Neural cell (in vitro differentiated cells): Measurements from ENCODE around the gene PHC1. TPM values are rescaled to one million over a fixed set of nuclear protein-coding genes. Genes with fewer than 3 reads are reported as not detected.

Source experiments
- H2AFZ ChIP-seq: fragments of 200-600, 300-800 bp; sonication (generic), shearing (Covaris generic); 2 replicates; pipeline ENCODE4 v1.6.0; 2014; ENCODE audit warnings: low read depth, mild to moderate bottlenecking, antibody characterized with exemption, low read length, moderate library complexity
- H3F3A ChIP-seq: fragments of 200-600 bp; shearing (Covaris generic); 2 replicates; pipeline ENCODE4 v1.6.1; 2016; ENCODE audit warnings: mild to moderate bottlenecking, moderate library complexity, mixed read lengths, antibody characterized with exemption, low read length; ENCODE audit not compliant: insufficient read depth, poor library complexity, severe bottlenecking
- H3K27ac ChIP-seq: fragments of 200-600, 300-800 bp; sonication (generic), shearing (Covaris generic); 2 replicates; pipeline ENCODE4 v1.5.1; 2014; ENCODE audit warnings: mild to moderate bottlenecking, low read length, moderate library complexity
- H3K27me3 ChIP-seq: fragments of 300-800, 200-600 bp; sonication (generic), shearing (Covaris generic); 2 replicates; pipeline ENCODE4 v1.6.0; 2014; ENCODE audit warnings: mild to moderate bottlenecking, low read depth, low read length, moderate library complexity; ENCODE audit not compliant: insufficient read depth
- H3K36me3 ChIP-seq: fragments of 300-800, 200-600 bp; sonication (generic), shearing (Covaris generic); 2 replicates; pipeline ENCODE4 v1.5.1; 2014; ENCODE audit warnings: mild to moderate bottlenecking, antibody characterized with exemption, low read length, moderate library complexity; ENCODE audit not compliant: insufficient read depth
- H3K4me2 ChIP-seq: fragments of 300-800, 200-600 bp; sonication (generic), shearing (Covaris generic); 2 replicates; pipeline ENCODE4 v1.6.0; 2014; ENCODE audit warnings: mild to moderate bottlenecking, low read length
- H3K4me3 ChIP-seq: fragments of 300-800, 200-600 bp; sonication (generic), shearing (Covaris generic); 2 replicates; pipeline ENCODE4 v1.5.1; 2014; ENCODE audit warnings: mild to moderate bottlenecking, low read length, moderate library complexity
- H3K79me2 ChIP-seq: fragments of 200-600 bp; shearing (Covaris generic); replicated peaks from 2 replicates; pipeline ENCODE4 v1.6.0; 2014; ENCODE audit warnings: mild to moderate bottlenecking, low read length, moderate library complexity; ENCODE audit not compliant: insufficient read depth
- H3K9ac ChIP-seq: fragments of 300-800, 200-600 bp; sonication (generic), shearing (Covaris generic); 2 replicates; pipeline ENCODE4 v1.6.1; 2016; ENCODE audit warnings: mild to moderate bottlenecking, low read length, mixed read lengths
- H3K9me2 ChIP-seq: fragments of 200-600 bp; shearing (Covaris generic); 2 replicates; pipeline ENCODE4 v1.6.1; 2016; ENCODE audit warnings: mild to moderate bottlenecking, low read length, mixed read lengths; ENCODE audit not compliant: insufficient read depth
- H3K9me3 ChIP-seq: fragments of 200-600, 300-800 bp; sonication (generic), shearing (Covaris generic); 2 replicates; pipeline ENCODE4 v1.6.1; 2016; ENCODE audit warnings: mild to moderate bottlenecking, mixed run types, low read length, moderate library complexity, mixed read lengths
- H4K20me1 ChIP-seq: fragments of 200-600 bp; shearing (Covaris generic); 2 replicates; pipeline ENCODE4 v1.6.1; 2016; ENCODE audit warnings: mild to moderate bottlenecking, mixed run types; ENCODE audit not compliant: insufficient read depth
- EP300 ChIP-seq: fragments of 450-650 bp; conservative IDR thresholded peaks from 2 replicates; pipeline ENCODE4 v1.6.1; 2014; ENCODE audit warnings: antibody characterized with exemption, mild to moderate bottlenecking, moderate library complexity; ENCODE audit not compliant: poor library complexity, severe bottlenecking
- EZH2 ChIP-seq: fragments of 200-600, 300-800 bp; shearing (Covaris generic), sonication (generic); IDR thresholded peaks from 2 replicates; pipeline ENCODE4 v1.6.1; 2014; ENCODE audit warnings: antibody characterized with exemption, low read length, borderline replicate concordance, mild to moderate bottlenecking; ENCODE audit not compliant: insufficient read depth, poor library complexity, severe bottlenecking
- MXI1 ChIP-seq: fragments of 450-650 bp; conservative IDR thresholded peaks from 2 replicates; pipeline ENCODE4 v1.6.1; 2014; ENCODE audit warnings: antibody characterized with exemption, mild to moderate bottlenecking; ENCODE audit not compliant: poor library complexity, severe bottlenecking
- POLR2AphosphoS5 ChIP-seq: IDR thresholded peaks from 2 replicates; pipeline ENCODE4 v1.6.1; 2012
- RAD21 ChIP-seq: fragments of 450-650 bp; conservative IDR thresholded peaks from 2 replicates; pipeline ENCODE4 v1.6.1; 2014; ENCODE audit warnings: antibody characterized with exemption, mild to moderate bottlenecking, moderate library complexity
- SMC3 ChIP-seq: fragments of 450-650 bp; conservative IDR thresholded peaks from 2 replicates; pipeline ENCODE4 v1.6.1; 2014; ENCODE audit warnings: antibody characterized with exemption, mild to moderate bottlenecking, moderate library complexity; ENCODE audit not compliant: poor library complexity
- TAF1 ChIP-seq: IDR thresholded peaks from 2 replicates; pipeline ENCODE4 v1.6.1; 2012; ENCODE audit warnings: low read depth
- polyA plus RNA-seq: library from polyadenylated mRNA; depleted of rRNA; stranded (reverse); fragments of >200 nt; gene quantifications from 2 replicates; pipeline ENCODE4 v1.2.3, GENCODE V29; 2014
- TF ChIP-seq, protein P1 (sequence below): fragments of 450-650 bp; IDR thresholded peaks from 2 replicates; pipeline ENCODE4 v1.5.1; 2014; ENCODE audit warnings: antibody characterized with exemption, mild to moderate bottlenecking, moderate library complexity; ENCODE audit not compliant: poor library complexity, severe bottlenecking
- TF ChIP-seq, protein P2 (sequence below): IDR thresholded peaks from 2 replicates; pipeline ENCODE4 v1.6.1; 2012; ENCODE audit warnings: borderline replicate concordance

PHC1 gene
- polyA plus RNA-seq, 1 donor from 2014 or later: 104 TPM

GRCh38 chr12:8894378-8894777, 19.9 kb upstream of the PHC1 start:
- TF ChIP-seq RAD21 (no peak), EP300 (no peak), TAF1 (no peak), MXI1 (no peak)
- TF ChIP-seq, protein P1, sequence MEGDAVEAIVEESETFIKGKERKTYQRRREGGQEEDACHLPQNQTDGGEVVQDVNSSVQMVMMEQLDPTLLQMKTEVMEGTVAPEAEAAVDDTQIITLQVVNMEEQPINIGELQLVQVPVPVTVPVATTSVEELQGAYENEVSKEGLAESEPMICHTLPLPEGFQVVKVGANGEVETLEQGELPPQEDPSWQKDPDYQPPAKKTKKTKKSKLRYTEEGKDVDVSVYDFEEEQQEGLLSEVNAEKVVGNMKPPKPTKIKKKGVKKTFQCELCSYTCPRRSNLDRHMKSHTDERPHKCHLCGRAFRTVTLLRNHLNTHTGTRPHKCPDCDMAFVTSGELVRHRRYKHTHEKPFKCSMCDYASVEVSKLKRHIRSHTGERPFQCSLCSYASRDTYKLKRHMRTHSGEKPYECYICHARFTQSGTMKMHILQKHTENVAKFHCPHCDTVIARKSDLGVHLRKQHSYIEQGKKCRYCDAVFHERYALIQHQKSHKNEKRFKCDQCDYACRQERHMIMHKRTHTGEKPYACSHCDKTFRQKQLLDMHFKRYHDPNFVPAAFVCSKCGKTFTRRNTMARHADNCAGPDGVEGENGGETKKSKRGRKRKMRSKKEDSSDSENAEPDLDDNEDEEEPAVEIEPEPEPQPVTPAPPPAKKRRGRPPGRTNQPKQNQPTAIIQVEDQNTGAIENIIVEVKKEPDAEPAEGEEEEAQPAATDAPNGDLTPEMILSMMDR: no peak
- TF ChIP-seq, protein P2, sequence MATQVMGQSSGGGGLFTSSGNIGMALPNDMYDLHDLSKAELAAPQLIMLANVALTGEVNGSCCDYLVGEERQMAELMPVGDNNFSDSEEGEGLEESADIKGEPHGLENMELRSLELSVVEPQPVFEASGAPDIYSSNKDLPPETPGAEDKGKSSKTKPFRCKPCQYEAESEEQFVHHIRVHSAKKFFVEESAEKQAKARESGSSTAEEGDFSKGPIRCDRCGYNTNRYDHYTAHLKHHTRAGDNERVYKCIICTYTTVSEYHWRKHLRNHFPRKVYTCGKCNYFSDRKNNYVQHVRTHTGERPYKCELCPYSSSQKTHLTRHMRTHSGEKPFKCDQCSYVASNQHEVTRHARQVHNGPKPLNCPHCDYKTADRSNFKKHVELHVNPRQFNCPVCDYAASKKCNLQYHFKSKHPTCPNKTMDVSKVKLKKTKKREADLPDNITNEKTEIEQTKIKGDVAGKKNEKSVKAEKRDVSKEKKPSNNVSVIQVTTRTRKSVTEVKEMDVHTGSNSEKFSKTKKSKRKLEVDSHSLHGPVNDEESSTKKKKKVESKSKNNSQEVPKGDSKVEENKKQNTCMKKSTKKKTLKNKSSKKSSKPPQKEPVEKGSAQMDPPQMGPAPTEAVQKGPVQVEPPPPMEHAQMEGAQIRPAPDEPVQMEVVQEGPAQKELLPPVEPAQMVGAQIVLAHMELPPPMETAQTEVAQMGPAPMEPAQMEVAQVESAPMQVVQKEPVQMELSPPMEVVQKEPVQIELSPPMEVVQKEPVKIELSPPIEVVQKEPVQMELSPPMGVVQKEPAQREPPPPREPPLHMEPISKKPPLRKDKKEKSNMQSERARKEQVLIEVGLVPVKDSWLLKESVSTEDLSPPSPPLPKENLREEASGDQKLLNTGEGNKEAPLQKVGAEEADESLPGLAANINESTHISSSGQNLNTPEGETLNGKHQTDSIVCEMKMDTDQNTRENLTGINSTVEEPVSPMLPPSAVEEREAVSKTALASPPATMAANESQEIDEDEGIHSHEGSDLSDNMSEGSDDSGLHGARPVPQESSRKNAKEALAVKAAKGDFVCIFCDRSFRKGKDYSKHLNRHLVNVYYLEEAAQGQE: no peak
- H3K9ac ChIP-seq: no peak overlapping the region
- H3K27me3 ChIP-seq: no peaks in the 10 kb centered on the region
- no peaks in the 10 kb centered on the region for H4K20me1 ChIP-seq
- H3K79me2 ChIP-seq: no peaks in the 10 kb centered on the region
- no peak overlapping the region for H3K4me2 ChIP-seq
- no peak overlapping the region for H3K4me3 ChIP-seq
- H3K27ac ChIP-seq: no peak overlapping the region
- no peaks in the 10 kb centered on the region for H3K9me2 ChIP-seq
- no peaks in the 10 kb centered on the region for H3F3A ChIP-seq
- no peaks in the 10 kb centered on the region for H3K36me3 ChIP-seq
- H3K9me3 ChIP-seq: no peaks in the 10 kb centered on the region
- H2AFZ ChIP-seq: no peak overlapping the region

- no peaks in the 10 kb centered on the region for H3K9me2 ChIP-seq
- no peaks in the 10 kb centered on the region for H3K27me3 ChIP-seq
- no peak overlapping the region for H3K9ac ChIP-seq
- H3K4me3 ChIP-seq: no peak overlapping the region
- no peak overlapping the region for H3K4me2 ChIP-seq
- H3K36me3 ChIP-seq: no peaks in the 10 kb centered on the region
- H3K9me3 ChIP-seq: no peaks in the 10 kb centered on the region
- TF ChIP-seq EZH2: no peak
- TF ChIP-seq, protein P1: no peak
- TF ChIP-seq RAD21: no peak
- TF ChIP-seq EP300: no peak
- TF ChIP-seq POLR2AphosphoS5: no peak
- TF ChIP-seq, protein P2: no peak
- TF ChIP-seq TAF1: no peak
- TF ChIP-seq SMC3: no peak
- no peak for TF ChIP-seq MXI1
- no peak overlapping the region for H3K27ac ChIP-seq
- no peaks in the 10 kb centered on the region for H3F3A ChIP-seq
- H4K20me1 ChIP-seq: no peaks in the 10 kb centered on the region
- no peak overlapping the region for H2AFZ ChIP-seq
- H3K79me2 ChIP-seq: no peaks in the 10 kb centered on the region
Measured at GRCh38 chr12:8894986-8895385, 19.3 kb upstream of the PHC1 start.
